ENCODE measurements around the gene MGME1.

The MGME1 gene

DNA sequence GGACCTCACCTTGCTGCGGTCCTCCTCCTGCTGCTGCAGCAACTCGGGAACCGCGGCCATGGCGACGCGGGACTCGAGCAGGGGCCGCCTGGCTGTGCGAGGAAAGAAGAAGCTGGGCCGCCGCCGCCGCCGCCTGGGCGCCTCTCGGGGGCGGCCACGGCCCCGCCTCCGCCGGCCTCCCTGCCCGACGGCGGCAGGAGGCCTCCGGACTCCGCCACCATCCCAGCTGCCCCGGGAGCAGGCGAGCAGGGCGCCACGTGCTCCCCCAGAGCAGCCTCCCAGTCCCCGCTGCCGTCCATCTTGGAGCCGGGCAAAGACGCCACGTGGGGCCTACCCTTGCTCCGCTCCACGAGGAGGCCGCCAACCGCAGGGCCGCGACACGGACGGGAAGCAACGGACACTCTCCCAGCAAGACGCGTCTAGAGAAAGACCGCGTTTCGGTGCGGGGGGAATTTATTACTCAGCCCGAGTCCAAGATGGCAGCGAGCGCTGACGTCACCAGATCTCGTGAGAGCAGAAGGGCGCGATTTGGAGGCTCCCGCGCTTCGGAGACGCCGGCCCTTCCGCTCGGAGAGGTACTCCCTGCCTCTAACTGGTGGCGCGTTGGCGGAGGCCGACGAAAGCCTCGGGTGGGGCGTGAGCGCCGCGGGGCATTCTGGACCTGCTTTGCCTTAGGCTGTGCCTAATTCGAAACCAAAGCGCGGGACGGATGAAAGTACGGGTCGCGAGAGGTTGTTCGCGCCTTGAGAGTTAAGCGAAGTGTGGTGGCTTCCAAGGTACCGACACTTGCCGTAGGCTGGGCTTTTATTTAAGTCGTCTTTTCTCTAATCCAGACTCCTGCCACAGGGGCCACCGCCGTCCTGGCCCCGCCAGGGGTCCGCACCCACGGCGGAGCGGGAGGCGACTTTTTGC, at the start of gene MGME1, which contains the start of gene SNX5:
TSS of gene MGME1 (plus strand) at position 653 of the 912 bp plus-strand sequence. CDS start 842 bp downstream, outside the sequence.
TSS of gene SNX5 (minus strand) at position 429 of the 912 bp plus-strand sequence. CDS start at position 60, 369 bp downstream.
- peak; percentile 99 for DNase-seq

DNA sequence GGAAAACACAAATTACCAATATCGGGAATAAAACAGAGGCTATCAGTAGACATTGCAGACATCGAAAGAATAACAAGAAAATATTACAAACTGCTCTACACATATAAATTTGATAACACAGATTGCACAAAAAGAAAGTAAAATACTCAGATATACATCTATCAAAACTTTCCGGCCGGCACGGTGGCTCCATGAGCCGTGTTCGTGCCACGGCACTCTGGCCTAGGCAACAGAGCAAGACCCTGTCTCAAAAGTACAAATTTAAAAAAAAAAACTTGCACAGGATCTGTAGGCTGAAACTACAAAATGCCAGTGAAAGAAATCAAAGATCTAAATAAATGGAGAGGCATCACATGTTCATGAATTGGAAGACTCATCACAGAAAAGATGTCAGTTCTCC, 49.7 kb upstream of the MGME1 start:
- DNase-seq = no peak

DNA sequence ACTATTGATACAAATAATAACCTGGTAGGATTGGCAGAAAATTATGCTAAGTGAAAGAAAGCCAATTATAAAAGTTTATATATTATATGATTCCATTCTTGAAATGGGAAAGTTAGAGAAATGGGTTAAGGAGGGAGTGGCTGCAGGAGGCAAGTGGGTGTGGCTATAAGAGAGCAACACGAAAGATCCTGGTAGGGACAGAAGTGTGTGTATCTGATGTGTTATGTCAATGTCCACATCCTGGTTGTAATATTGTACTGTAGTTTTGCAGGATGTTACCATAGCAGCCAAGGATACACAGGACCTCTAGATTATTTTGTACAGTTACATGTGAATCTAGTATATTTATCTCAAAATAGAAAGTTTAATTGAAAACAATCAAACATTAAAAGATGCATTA, 47.0 kb upstream of the MGME1 start:
- DNase-seq = no peak

- no peak for DNase-seq
These were observed 43.5 kb upstream of the MGME1 start for GRCh38 chr20:17925141-17925939.

GRCh38 chr20:17925940-17926300, 42.9 kb upstream of the MGME1 start:
- DNase-seq = no peak

DNA sequence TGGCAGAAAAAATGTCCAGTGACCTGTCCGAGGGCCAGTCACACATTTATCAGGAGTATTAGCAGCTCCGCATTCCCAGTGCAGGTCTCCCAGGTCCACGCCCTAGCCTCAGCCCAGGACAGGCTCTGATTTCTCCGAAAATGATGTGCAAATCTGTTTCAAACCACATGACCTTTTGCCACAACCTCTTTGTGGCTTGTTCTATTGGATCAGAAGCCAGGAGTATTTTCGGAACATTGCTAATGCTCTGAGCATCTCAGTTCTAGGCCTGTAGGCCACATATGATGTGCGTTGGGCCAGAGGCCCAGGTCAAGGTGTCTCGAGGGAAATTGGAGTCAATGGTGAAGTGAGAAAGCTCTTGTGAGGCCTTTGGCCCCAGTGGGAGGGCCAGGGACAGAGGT, 40.6 kb upstream of the MGME1 start:
- DNase-seq = no peak

GRCh38 chr20:17928633-17929311, 40.0 kb upstream of the MGME1 start:
- DNase-seq = no peak

DNA sequence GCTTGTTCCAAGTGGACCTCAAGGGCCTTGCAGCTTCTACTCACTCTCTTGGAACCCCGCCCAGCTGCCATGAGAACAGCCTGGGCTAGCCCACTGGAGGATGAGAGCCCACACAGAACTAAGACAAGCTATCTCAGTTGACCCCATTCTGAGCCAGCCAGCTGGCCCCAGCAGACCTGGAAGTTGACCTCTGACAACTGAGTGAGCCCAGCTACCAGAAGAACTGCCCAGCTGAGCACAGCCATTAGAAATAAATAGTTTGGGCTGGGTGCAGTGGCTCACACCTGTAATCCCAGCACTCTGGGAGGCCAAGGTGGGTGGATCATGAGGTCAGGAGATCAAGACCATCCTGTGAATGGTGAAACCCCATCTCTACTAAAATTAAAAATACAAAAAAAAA, 37.3 kb upstream of the MGME1 start:
- DNase-seq = no peak

DNA sequence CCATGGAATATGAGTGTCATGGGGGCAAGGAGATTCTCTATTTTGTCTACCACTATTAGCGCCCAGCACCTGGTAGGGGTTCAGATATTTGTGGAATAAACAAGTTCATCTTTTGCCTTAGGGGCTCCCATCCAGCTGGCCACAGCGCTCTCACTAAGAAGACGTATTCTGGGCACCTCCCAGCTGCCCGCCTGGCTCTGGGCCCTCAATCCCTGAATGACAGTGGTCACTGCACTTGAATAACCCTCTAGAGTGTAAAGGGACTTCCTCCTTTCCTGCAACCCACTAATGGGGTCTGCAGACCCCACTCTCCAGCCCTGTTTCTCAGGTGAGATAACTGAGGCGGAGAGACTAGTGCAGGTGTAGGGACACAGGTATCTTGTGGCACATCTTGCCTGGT, 36.4 kb upstream of the MGME1 start:
- no peak for DNase-seq

GRCh38 chr20:17933121-17933520, 35.7 kb upstream of the MGME1 start:
- DNase-seq = no peak

DNA sequence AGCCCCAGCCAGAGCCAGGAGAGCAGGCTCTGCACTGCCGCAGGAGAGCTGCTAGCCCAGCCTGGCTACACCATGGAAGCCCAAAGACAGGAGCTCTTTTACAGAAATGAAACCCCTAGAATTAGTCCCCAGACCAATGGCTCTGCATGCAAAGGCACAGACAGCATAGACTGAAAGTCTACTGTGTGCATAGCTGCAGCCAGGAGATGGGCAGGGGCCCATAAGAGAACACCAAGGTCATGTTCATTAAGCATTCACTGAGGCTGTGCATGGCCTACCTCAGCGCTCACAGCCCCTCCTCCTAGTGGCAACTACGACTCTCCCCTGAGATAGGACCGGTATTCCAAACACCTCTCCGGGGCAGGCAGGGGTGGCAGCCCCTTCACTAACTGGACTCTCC, 35.1 kb upstream of the MGME1 start:
- no peak for DNase-seq

DNA sequence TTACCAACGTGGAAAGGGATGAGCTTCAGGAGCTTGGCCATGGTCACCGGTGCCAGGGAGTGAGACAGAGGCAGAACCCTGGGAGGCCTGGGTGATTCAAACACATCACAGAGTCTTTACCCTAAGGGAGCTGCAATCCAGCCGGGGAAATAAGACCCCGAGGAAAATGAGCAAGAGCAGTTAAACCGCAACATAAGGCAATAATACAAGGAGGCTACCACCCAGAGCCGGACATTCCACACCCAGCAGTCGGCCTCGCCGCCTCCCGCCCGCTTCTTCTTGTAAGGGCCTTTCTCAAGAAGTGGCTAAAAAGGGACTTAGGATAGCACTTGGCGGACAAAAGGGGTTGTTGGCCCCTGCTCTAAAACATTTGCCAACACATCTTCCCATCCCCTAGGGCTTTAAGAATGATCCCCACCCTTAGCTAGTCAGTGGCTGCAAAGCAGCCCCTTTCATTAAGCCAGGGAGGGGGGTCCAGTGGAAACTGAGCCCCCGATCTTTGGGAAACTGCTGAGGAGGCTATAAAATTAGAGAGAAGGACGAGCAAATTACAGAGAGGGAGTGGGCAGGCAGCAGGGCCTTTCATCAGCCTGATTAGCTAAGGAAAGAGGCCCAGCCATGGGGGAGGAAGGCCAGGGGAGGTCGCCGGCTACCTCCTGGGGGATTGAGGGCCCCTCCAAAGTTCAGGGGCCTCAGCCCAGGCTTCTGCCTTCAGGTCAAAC, 34.5 kb upstream of the MGME1 start:
- no peak for DNase-seq

- no peak for DNase-seq
These were observed 33.6 kb upstream of the MGME1 start for GRCh38 chr20:17935186-17935585.

DNA sequence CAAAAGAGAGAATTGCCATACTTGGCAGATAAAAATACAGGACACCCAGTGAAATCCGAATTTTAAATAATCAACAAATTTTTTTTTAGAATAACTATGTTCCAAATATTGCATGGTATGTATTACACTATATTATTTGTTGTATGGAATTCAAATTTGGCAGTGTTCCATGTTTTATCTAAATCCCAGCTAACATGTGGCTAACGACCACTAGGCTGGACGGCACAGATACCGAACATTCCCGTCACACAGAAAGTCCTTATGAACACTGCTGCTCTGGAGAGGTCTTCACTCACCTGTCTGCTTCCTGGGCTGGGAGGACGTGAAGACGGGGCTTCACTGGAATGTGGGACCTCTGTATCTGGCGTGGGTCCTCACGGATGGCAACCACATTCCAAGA, 33.1 kb upstream of the MGME1 start:
- DNase-seq = no peak

DNA sequence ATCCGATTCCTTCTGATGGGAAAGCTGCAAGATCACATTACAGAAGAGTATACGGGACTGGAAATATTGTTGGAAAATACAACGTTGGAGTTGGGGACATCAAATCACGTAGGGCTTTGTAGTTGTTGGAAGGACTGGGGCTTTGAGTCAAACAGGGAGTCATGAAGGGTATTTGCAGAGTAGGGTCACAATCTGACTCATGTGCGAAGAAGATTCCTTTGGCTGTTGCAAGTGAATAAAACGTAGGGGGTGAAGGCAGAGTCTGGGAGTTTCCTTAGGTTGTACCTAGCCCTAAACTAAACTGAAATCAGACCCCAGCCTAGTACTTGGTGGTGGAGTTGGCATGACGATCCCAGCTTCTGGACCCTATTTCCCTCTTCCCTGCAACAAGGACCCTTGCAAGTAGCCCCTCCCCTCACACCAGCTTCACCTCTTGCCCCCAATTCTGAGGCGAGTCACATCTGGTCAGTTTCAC, 32.5 kb upstream of the MGME1 start:
- DNase-seq = no peak

DNA sequence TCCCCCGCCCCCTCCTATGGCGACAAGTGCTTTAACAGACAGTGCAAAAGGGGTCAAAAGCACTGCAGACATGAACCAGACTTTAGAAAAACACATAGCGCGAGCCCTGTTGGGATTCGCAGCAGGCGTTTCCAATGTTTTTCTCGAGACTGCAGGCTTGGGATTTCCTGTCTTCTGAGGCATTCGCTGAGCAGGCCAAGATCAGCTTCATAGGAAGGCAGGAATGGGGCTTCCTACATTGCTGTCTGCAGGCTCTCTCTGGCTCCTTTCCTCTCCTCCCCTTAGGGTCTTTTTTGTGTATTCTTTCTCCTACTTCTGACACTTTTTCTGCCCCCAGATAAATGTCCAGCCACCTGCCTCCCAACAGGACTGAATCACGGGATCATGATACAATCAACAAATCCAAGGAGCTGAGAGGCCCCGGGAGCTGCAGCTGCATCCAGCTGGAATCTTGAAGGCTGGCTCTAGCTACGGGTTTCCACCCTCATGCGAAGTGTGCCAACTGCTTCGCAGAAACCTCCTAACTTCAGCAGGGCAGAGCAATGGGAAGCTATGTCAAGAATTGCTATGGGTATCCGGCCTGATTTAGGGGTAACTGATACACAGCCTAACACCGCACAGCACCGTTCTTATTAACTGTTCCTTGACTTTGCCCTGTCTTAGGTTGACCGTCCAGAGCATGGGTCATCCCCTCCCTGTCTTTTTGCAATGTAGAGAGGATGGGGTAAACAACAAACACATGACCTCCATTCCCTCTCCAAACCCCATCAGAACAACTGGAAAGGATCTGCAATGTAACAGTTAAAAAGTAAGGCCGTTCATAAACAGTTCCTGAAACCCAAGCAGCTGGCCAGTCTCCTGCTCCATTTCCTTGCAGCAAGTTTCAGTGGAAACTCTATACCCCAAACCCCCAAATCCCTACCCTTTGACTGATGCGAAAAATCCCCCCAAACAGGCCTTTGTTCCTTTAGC, 31.8 kb upstream of the MGME1 start:
- no peak for DNase-seq

- DNase-seq = peak; percentile 38 to 48
These were observed 29.8 kb upstream of the MGME1 start for GRCh38 chr20:17938871-17939619.

DNA sequence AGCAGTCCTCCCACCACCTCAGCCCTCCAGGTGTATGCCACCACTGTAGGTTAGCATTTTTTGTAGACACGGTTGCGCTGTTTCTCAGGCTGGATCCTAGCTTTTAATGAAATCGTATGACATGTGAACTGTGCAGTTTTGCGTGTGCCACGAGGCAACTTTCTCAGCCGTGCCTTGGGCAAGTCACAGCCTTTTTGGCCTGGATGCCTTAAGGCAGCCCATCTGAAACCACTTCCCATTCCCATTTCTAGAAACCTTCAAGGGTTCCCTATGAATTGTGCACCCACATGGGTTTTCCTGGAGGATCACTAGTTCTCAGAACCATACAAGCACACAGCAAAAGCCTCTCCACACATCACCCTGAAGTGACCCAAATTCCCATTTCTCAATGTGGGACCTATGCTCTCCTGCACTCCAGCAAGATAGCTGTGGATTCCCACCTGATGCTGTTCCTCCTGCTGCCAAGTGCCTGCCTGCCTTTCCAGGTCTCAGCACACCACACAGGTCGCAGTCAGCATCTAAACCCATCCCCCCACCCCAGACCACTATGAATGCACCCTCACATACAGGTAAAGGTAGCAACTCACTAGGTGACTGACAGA, 29.1 kb upstream of the MGME1 start:
- DNase-seq = no peak

DNA sequence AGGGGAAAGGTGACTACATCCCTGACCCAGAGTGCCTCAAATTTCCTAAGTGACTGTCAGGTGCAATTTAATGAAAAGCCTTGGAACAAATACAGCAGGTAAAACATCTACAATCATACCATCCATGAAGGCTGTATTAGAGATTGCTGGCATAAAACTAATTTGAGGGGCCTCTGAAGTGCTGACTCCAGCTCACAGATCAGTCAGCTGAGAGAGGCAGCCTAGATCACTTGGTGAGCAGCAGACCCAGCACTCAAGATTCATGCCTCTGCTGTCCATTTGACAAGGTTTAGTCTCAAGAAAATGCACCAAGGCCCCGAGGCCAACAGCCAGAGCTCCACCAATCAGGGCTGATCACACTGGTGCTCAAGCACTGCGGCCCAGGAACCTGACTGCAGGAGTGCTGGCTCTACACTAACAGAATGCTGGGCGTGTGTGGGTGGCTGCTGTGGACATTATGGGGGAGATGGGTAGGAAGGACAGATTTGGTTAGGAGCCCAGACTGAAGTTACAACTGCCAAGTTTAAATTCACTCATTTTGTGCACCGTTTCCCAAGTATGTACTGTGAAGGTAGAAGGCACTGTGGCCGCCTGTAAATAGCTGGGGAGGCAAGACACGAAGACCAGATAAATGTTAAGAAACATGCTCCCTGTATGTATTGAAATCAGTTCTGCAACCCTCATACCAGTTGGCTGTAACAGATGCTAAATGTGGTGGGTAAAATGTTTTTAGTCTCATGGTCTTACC, 28.4 kb upstream of the MGME1 start:
- DNase-seq = no peak
